GM21447 (cell line): ENCODE measurements around the gene TET2.

Source experiments
- ATAC-seq: cut with Tn5 transposase; IDR thresholded peaks from one replicate; pipeline ENCODE4 v1.9.1; 2021; ENCODE audit not compliant: unreplicated experiment

TET2 gene

GRCh38 chr4:105232374-105232773 is 85.7 kb downstream of the TET2 start:
- ATAC-seq, result no peak

- no peak for ATAC-seq
These were observed 87.9 kb downstream of the TET2 start for GRCh38 chr4:105234582-105234981.

- ATAC-seq, result peak; percentile 85
These were observed 89.7 kb downstream of the TET2 start for GRCh38 chr4:105236202-105236915.

- ATAC-seq, result peak; percentile 36
These were observed 90.2 kb downstream of the TET2 start for GRCh38 chr4:105236916-105237311.

- ATAC-seq, result no peak
These were observed 93.4 kb downstream of the TET2 start for GRCh38 chr4:105240037-105240436.

GRCh38 chr4:105241451-105241850 is 94.8 kb downstream of the TET2 start:
- ATAC-seq, result no peak

GRCh38 chr4:105243446-105243845 is 96.8 kb downstream of the TET2 start:
- no peak for ATAC-seq

- no peak for ATAC-seq
These were observed 100.0 kb downstream of the TET2 start for GRCh38 chr4:105246712-105247111.

- ATAC-seq, result no peak
These were observed 101.9 kb downstream of the TET2 start for GRCh38 chr4:105248613-105249012.

GRCh38 chr4:105257817-105258495 is 111.3 kb downstream of the TET2 start:
- ATAC-seq, result no peak

- no peak for ATAC-seq
These were observed 119.0 kb downstream of the TET2 start for GRCh38 chr4:105265689-105266088.

GRCh38 chr4:105267280-105267679 is 120.6 kb downstream of the TET2 start:
- ATAC-seq, result no peak

- ATAC-seq, result no peak
These were observed 125.3 kb downstream of the TET2 start for GRCh38 chr4:105272002-105272401.

- no peak for ATAC-seq
These were observed 126.6 kb downstream of the TET2 start for GRCh38 chr4:105273230-105273629.

GRCh38 chr4:105274090-105274489 is 127.4 kb downstream of the TET2 start:
- ATAC-seq, result no peak

GRCh38 chr4:105274504-105274903 is 127.8 kb downstream of the TET2 start:
- ATAC-seq, result no peak

- no peak for ATAC-seq
These were observed 129.9 kb downstream of the TET2 start for GRCh38 chr4:105276361-105277104.

GRCh38 chr4:105277702-105278101 is 131.0 kb downstream of the TET2 start:
- no peak for ATAC-seq

GRCh38 chr4:105279314-105279713 is 132.6 kb downstream of the TET2 start:
- ATAC-seq, result no peak

- no peak for ATAC-seq
These were observed 133.9 kb downstream of the TET2 start for GRCh38 chr4:105280338-105281123.

GRCh38 chr4:105281124-105281415 is 134.4 kb downstream of the TET2 start:
- no peak for ATAC-seq
